Esophagus muscularis mucosa (tissue), 4 donors: ENCODE measurements around the gene PC. TPM values are rescaled to one million over a fixed set of nuclear protein-coding genes. Genes with fewer than 3 reads are reported as not detected.

Experiments used
- DNase-seq: peaks from one replicate; pipeline ENCODE4 v3.0.0-alpha.2; 2017; ENCODE audit errors: extremely low spot score
- H3K27ac ChIP-seq, 4 donors: fragments of 200-600 bp; sonication (generic); replicated peaks in 1 of 4; 1 replicate in 3 of 4; 2 replicates in 1 of 4; pipeline ENCODE4 v1.5.1; 2016 to 2019; ENCODE audit warnings: mild to moderate bottlenecking in 1 of 4
- H3K27me3 ChIP-seq, 4 donors: fragments of 200-600 bp; sonication (generic); one replicate each; pipeline versions ENCODE4 v1.5.1 to v1.6.0; 2016 to 2019
- H3K36me3 ChIP-seq, 4 donors: fragments of 200-600 bp; sonication (generic); one replicate each; pipeline ENCODE4 v1.5.1; 2016 to 2019
- H3K4me1 ChIP-seq, 4 donors: fragments of 200-600 bp; sonication (generic); one replicate each; pipeline ENCODE4 v1.5.1; 2016 to 2019
- H3K4me3 ChIP-seq, 4 donors: fragments of 200-600 bp; sonication (generic); 1 replicate in 2 of 4; 2 replicates in 2 of 4; pipeline ENCODE4 v1.5.1; 2016 to 2019; ENCODE audit warnings: mild to moderate bottlenecking in 4 of 4, moderate library complexity in 1 of 4
- H3K9me3 ChIP-seq, 4 donors: fragments of 200-600 bp; sonication (generic); 1 replicate in 3 of 4; 2 replicates in 1 of 4; pipeline ENCODE4 v1.5.1; 2016 to 2019
- EP300 ChIP-seq: sonication (generic); formaldehyde crosslinking; IDR thresholded peaks from one replicate; pipeline ENCODE4 v1.6.1; 2017; ENCODE audit warnings: antibody characterized with exemption
- POLR2A ChIP-seq: fragments of 450-650 bp; IDR thresholded peaks from one replicate; pipeline ENCODE4 v1.6.1; 2017; ENCODE audit warnings: antibody characterized with exemption, moderate library complexity, mild to moderate bottlenecking, low read depth
- POLR2AphosphoS5 ChIP-seq, 2 donors: sonication (generic); formaldehyde crosslinking; IDR thresholded peaks; one replicate each; pipeline ENCODE4 v1.6.1; 2017; ENCODE audit warnings: antibody characterized with exemption in 2 of 2
- WGBS: methylation state at CpG from one replicate; pipeline ENCODE4 v1.1.5; 2018; 5-methylcytosine and 5-hydroxymethylcytosine counted together
- intact Hi-C: fragments of 100-400 bp; cut with DNase I; formaldehyde crosslinking; loops from one replicate; pipeline ENCODE4 v1.15.1; 2023
- total RNA-seq, 4 donors: library from RNA; depleted of rRNA; stranded (reverse); fragments of >200 nt; gene quantifications; one replicate each; pipeline versions ENCODE4 v1.1.0 to v1.2.1, GENCODE V29; 2016
- TF ChIP-seq, protein P1 (sequence below), 3 experiments: fragments of 200-600 bp in 2 of 3; fragments of 450-650 bp in 1 of 3; sonication (generic) in 2 of 3; IDR thresholded peaks; one replicate each; pipeline ENCODE4 v1.5.1; 2017 to 2019; ENCODE audit warnings: antibody characterized with exemption in 3 of 3, mild to moderate bottlenecking in 2 of 3, moderate library complexity in 1 of 3

Gene PC
- total RNA-seq, 4 donors from 2014 or later = 2.1 to 5.5 (median 5.1) TPM

- DNase-seq = no peak
- 95% methylated on average over 3 of the region's 3 CpGs for WGBS
- Histone ChIP-seq H3K4me1 (peaks cover 6 to 26% (median 17%) of the 10 kb centered on the region in 4 donors), H3K9me3 (no peaks in the 10 kb centered on the region), H3K36me3 (no peaks in the 10 kb centered on the region), H3K27ac (no peak overlapping the region), H3K4me3 (no peak overlapping the region), H3K27me3 (no peaks in the 10 kb centered on the region)
- intact Hi-C loops = no loop called here
- no peak for TF ChIP-seq POLR2AphosphoS5 (IDR thresholded peaks at IDR 0.05)
- TF ChIP-seq EP300 = no peak
- no peak for TF ChIP-seq POLR2A
- TF ChIP-seq, protein P1, sequence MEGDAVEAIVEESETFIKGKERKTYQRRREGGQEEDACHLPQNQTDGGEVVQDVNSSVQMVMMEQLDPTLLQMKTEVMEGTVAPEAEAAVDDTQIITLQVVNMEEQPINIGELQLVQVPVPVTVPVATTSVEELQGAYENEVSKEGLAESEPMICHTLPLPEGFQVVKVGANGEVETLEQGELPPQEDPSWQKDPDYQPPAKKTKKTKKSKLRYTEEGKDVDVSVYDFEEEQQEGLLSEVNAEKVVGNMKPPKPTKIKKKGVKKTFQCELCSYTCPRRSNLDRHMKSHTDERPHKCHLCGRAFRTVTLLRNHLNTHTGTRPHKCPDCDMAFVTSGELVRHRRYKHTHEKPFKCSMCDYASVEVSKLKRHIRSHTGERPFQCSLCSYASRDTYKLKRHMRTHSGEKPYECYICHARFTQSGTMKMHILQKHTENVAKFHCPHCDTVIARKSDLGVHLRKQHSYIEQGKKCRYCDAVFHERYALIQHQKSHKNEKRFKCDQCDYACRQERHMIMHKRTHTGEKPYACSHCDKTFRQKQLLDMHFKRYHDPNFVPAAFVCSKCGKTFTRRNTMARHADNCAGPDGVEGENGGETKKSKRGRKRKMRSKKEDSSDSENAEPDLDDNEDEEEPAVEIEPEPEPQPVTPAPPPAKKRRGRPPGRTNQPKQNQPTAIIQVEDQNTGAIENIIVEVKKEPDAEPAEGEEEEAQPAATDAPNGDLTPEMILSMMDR (IDR thresholded peaks at IDR 0.05) = no peak
Observed at GRCh38 chr11:66904055-66904454, 54.1 kb downstream of the PC start.

DNA sequence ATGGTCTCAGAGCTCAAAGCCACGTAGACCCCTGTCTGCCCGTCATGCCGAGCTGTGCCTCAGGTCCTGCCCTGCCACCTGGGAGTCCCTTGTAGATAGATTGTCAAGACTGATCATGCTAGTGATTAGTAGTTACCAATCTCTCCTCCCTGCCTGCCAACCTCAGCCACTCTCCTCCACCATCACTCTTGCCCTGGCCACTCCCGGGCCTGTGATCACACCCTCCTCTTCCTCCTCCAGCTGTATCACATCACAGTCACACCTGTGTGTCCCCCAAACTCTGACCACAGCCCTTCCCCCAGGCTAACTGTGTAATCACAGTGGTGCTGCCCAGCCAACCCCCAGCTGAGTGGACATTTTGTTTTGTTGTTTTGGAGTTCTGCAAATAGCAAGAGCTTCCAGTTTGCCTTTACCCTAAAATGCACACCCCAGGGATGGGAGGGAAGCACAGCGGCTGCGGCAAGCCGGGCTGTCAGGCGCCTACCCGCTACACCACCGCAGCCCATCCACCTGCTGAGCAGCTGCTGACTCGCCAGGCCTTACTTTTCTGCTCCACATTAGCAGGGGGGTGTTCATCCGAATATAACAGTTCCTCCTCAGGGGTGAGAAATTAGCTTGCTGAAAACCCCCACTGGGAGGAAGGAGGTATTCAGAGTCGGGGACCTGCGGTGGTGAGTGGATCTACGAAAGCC is 55.6 kb downstream of the PC start:
- H3K4me1 ChIP-seq = peaks cover 6 to 20% (median 13%) of the 10 kb centered on the region in 4 donors
- intact Hi-C loops = no loop called here
- no peak for DNase-seq
- no peaks in the 10 kb centered on the region for H3K27me3 ChIP-seq
- no peak overlapping the region for H3K4me3 ChIP-seq
- no peaks in the 10 kb centered on the region for H3K36me3 ChIP-seq
- H3K9me3 ChIP-seq = no peaks in the 10 kb centered on the region
- no peak for TF ChIP-seq POLR2AphosphoS5 (IDR thresholded peaks at IDR 0.05)
- TF ChIP-seq EP300 = no peak
- TF ChIP-seq, protein P1 (IDR thresholded peaks at IDR 0.05) = no peak
- no peak overlapping the region for H3K27ac ChIP-seq
- 91% methylated on average over 15 of the region's 15 CpGs for WGBS

GRCh38 chr11:66901964-66902390 is 56.2 kb downstream of the PC start:
- no peak for DNase-seq
- Histone ChIP-seq H3K4me1 (peaks cover 3 to 16% (median 8%) of the 10 kb centered on the region in 4 donors), H3K27me3 (no peaks in the 10 kb centered on the region), H3K9me3 (no peaks in the 10 kb centered on the region), H3K27ac (no peak overlapping the region), H3K4me3 (no peak overlapping the region), H3K36me3 (no peaks in the 10 kb centered on the region)
- intact Hi-C loops = no loop called here
- 90% methylated on average over 7 of the region's 7 CpGs for WGBS
- TF ChIP-seq POLR2A = no peak

DNA sequence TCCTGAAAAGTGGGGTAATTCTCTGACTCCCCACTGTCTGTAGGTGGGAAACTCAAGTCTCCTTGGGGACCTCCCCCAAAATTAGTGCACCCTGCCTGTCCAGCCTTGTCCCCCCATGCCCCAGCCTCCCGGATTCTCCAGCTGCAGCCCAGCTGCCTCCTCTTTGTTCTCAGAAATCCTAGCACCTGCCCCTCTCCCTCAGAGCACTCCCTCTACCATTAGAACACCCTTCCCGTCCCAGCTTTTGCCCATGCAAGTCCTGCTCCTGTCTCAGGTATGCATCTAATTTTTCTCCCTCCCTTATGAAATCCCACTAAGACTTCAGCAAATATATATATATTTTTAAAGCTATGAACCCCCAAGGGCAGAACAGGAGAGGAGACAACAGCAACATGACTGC is 64.0 kb downstream of the PC start:
- Histone ChIP-seq H3K9me3 (no peaks in the 10 kb centered on the region), H3K4me1 (peaks cover 0 to 4% (median 0%) of the 10 kb centered on the region in 4 donors), H3K36me3 (no peaks in the 10 kb centered on the region), H3K27ac (no peak overlapping the region), H3K27me3 (no peaks in the 10 kb centered on the region), H3K4me3 (no peak overlapping the region)
- intact Hi-C loops = no loop called here
- WGBS = 83% methylated on average over 2 of the region's 2 CpGs
- no peak for DNase-seq
- TF ChIP-seq EP300 = no peak
- TF ChIP-seq, protein P1 (IDR thresholded peaks at IDR 0.05) = no peak
- TF ChIP-seq POLR2AphosphoS5 (IDR thresholded peaks at IDR 0.05) = no peak
- no peak for TF ChIP-seq POLR2A

- Histone ChIP-seq H3K27ac (no peak overlapping the region), H3K4me3 (no peak overlapping the region), H3K9me3 (no peaks in the 10 kb centered on the region), H3K27me3 (no peaks in the 10 kb centered on the region), H3K4me1 (peaks cover 0 to 4% (median 0%) of the 10 kb centered on the region in 4 donors), H3K36me3 (no peaks in the 10 kb centered on the region)
- 55% methylated on average over 6 of the region's 6 CpGs for WGBS
- TF ChIP-seq POLR2AphosphoS5 (IDR thresholded peaks at IDR 0.05) (no peak), EP300 (no peak), POLR2A (no peak)
- TF ChIP-seq, protein P1 (IDR thresholded peaks at IDR 0.05) = no peak
- DNase-seq = no peak
- intact Hi-C loops = no loop called here
Observed at GRCh38 chr11:66892911-66893310, 65.3 kb downstream of the PC start.
